IMR-90 (cell line): Measurements from ENCODE around the gene IFIT1. TPM values are rescaled to one million over a fixed set of nuclear protein-coding genes. Genes with fewer than 3 reads are reported as not detected.
A peak's percentile ranks its signal among the peaks of the same experiment; 100 is the strongest.

Source experiments
- ATAC-seq: fragments of 200-7000 bp; cut with Tn5 transposase; 2 replicates; pipeline ENCODE4 v1.9.1; 2020; ENCODE audit warnings: low read depth, mild to moderate bottlenecking, moderate library complexity
- BruUV-seq: library from RNA; stranded (reverse); fragments of 400-500 nt; replicated peaks from 2 replicates; lab custom pipeline; 2021; lab: Mats Ljungman, UMichigan
- CTCF ChIA-PET: fragments of 300-600 bp; formaldehyde crosslinking; extraction: SDS; loops from one replicate; lab custom pipeline; 2021; ENCODE audit warnings: antibody characterized with exemption; lab: Yijun Ruan, JAX
- POLR2A ChIA-PET: fragments of 300-600 bp; sonication (Branson Sonifier 250); formaldehyde crosslinking; loops from one replicate; lab custom pipeline; 2022; ENCODE audit warnings: antibody characterized with exemption; ENCODE audit not compliant: unreplicated experiment; lab: Charles Lee
- DNase-seq: peaks from one replicate; pipeline ENCODE4 v3.0.0; 2013
- H2AFZ ChIP-seq: replicated peaks from 2 replicates; pipeline ENCODE3; 2013; ENCODE audit warnings: low read length, mild to moderate bottlenecking; ENCODE audit not compliant: poor library complexity
- H2AK5ac ChIP-seq: 2 replicates; pipeline ENCODE4 v1.6.1; 2013; ENCODE audit warnings: low read depth, low read length, inconsistent platforms
- H2AK9ac ChIP-seq: replicated peaks from 2 replicates; pipeline ENCODE3; 2013; ENCODE audit warnings: mild to moderate bottlenecking, low read depth, low read length, moderate library complexity; ENCODE audit not compliant: poor library complexity
- H2BK120ac ChIP-seq: 2 replicates; pipeline ENCODE4 v1.6.1; 2013; ENCODE audit warnings: low read depth, low read length, inconsistent platforms
- H2BK15ac ChIP-seq: 3 replicates; pipeline ENCODE4 v1.6.1; 2013; ENCODE audit warnings: low read depth, low read length, inconsistent platforms
- H2BK20ac ChIP-seq: 2 replicates; pipeline ENCODE4 v1.6.1; 2013; ENCODE audit warnings: low read depth, mild to moderate bottlenecking, inconsistent platforms, low read length, moderate library complexity
- H2BK5ac ChIP-seq: 2 replicates; pipeline ENCODE4 v1.6.1; 2013; ENCODE audit warnings: mild to moderate bottlenecking, low read depth, low read length, inconsistent platforms; ENCODE audit not compliant: poor library complexity, severe bottlenecking
- H3K14ac ChIP-seq: replicated peaks from 2 replicates; pipeline ENCODE4 v1.6.1; 2013; ENCODE audit warnings: low read depth, low read length, inconsistent platforms
- H3K18ac ChIP-seq: 2 replicates; pipeline ENCODE4 v1.6.1; 2013; ENCODE audit warnings: low read depth, low read length, control low read depth
- H3K23ac ChIP-seq: 2 replicates; pipeline ENCODE4 v1.6.1; 2013; ENCODE audit warnings: low read depth, low read length, inconsistent platforms
- H3K27ac ChIP-seq: 2 replicates; pipeline ENCODE4 v1.5.1; 2013; ENCODE audit warnings: mild to moderate bottlenecking, control low read depth, low read length; ENCODE audit not compliant: insufficient read depth
- H3K27me3 ChIP-seq: 2 replicates; pipeline ENCODE4 v1.6.1; 2013; ENCODE audit warnings: low read length; ENCODE audit not compliant: control insufficient read depth, insufficient read depth
- H3K36me3 ChIP-seq: 2 replicates; pipeline ENCODE4 v1.6.1; 2013; ENCODE audit warnings: low read length, mixed read lengths; ENCODE audit not compliant: control insufficient read depth, insufficient read depth
- H3K4ac ChIP-seq: 2 replicates; pipeline ENCODE4 v1.6.1; 2013; ENCODE audit warnings: low read depth, low read length, inconsistent platforms
- H3K4me1 ChIP-seq: 2 replicates; pipeline ENCODE4 v1.6.1; 2013; ENCODE audit warnings: low read length, mixed read lengths; ENCODE audit not compliant: control insufficient read depth, insufficient read depth
- H3K4me2 ChIP-seq: 2 replicates; pipeline ENCODE4 v1.6.1; 2013; ENCODE audit warnings: low read depth, mild to moderate bottlenecking, control low read depth, low read length, moderate library complexity
- H3K4me3 ChIP-seq: 2 replicates; pipeline ENCODE4 v1.5.1; 2013; ENCODE audit warnings: low read depth, mild to moderate bottlenecking, control low read depth, low read length, moderate library complexity; ENCODE audit not compliant: insufficient read depth
- H3K56ac ChIP-seq: 2 replicates; pipeline ENCODE4 v1.6.1; 2013; ENCODE audit warnings: low read length, inconsistent platforms; ENCODE audit not compliant: insufficient read depth; ENCODE audit errors: extremely low read depth
- H3K79me1 ChIP-seq, 2 experiments: 2 replicates each; pipeline ENCODE4 v1.6.1; 2013; ENCODE audit warnings: low read length in 2 of 2, inconsistent platforms in 1 of 2, low read depth in 1 of 2
- H3K9ac ChIP-seq: 2 replicates; pipeline ENCODE4 v1.6.1; 2013; ENCODE audit warnings: low read depth, low read length, control low read depth
- H3K9me1 ChIP-seq: 2 replicates; pipeline ENCODE4 v1.6.1; 2013; ENCODE audit warnings: low read length, inconsistent platforms; ENCODE audit not compliant: insufficient read depth
- H3K9me3 ChIP-seq: 2 replicates; pipeline ENCODE4 v1.6.1; 2013; ENCODE audit warnings: low read length; ENCODE audit not compliant: control insufficient read depth, insufficient read depth
- H4K20me1 ChIP-seq: 2 replicates; pipeline ENCODE4 v1.6.1; 2013; ENCODE audit warnings: low read length, inconsistent platforms; ENCODE audit not compliant: insufficient read depth
- H4K5ac ChIP-seq: 2 replicates; pipeline ENCODE4 v1.6.1; 2013; ENCODE audit warnings: mild to moderate bottlenecking, low read depth, low read length, control low read depth
- H4K8ac ChIP-seq, 2 experiments: 2 replicates each; pipeline ENCODE4 v1.6.1; 2013; ENCODE audit warnings: low read depth in 2 of 2, low read length in 2 of 2, control low read depth in 1 of 2, inconsistent platforms in 1 of 2
- H4K91ac ChIP-seq: 2 replicates; pipeline ENCODE4 v1.6.1; 2013; ENCODE audit warnings: low read depth, low read length, inconsistent platforms; ENCODE audit not compliant: insufficient read depth
- BHLHE40 ChIP-seq: fragments of 150-350 bp; IDR thresholded peaks from 2 replicates; pipeline ENCODE4 v1.6.1; 2016; ENCODE audit warnings: mild to moderate bottlenecking, low read depth, low read length
- CEBPB ChIP-seq: IDR thresholded peaks from 2 replicates; pipeline ENCODE4 v1.6.1; 2012; ENCODE audit warnings: low read depth, low read length, improper control_type of control experiment
- CHD1 ChIP-seq: IDR thresholded peaks from 2 replicates; pipeline ENCODE4 v1.6.1; 2012; ENCODE audit warnings: low read depth, low read length, improper control_type of control experiment
- FOS ChIP-seq: fragments of 150-350 bp; IDR thresholded peaks from 2 replicates; pipeline ENCODE4 v1.6.1; 2016; ENCODE audit warnings: low read depth, low read length
- MAZ ChIP-seq: IDR thresholded peaks from 2 replicates; pipeline ENCODE4 v1.6.1; 2012; ENCODE audit warnings: low read depth, mild to moderate bottlenecking, low read length, improper control_type of control experiment, moderate library complexity, borderline replicate concordance
- POLR2A ChIP-seq: IDR thresholded peaks from 2 replicates; pipeline ENCODE4 v1.6.1; 2012; ENCODE audit warnings: mild to moderate bottlenecking, low read depth, low read length
- RFX5 ChIP-seq: IDR thresholded peaks from 2 replicates; pipeline ENCODE4 v1.8.0; 2012; ENCODE audit warnings: low read depth, mild to moderate bottlenecking, low read length, moderate library complexity
- USF2 ChIP-seq: fragments of 150-350 bp; IDR thresholded peaks from 2 replicates; pipeline ENCODE4 v1.6.1; 2017; ENCODE audit warnings: mild to moderate bottlenecking, antibody characterized with exemption, low read length, low read depth
- WGBS, 2 experiments: methylation state at CpG; one replicate each; pipeline versions ENCODE4 v1.1.5 to v1.1.7; 2013; ENCODE audit warnings: missing lambda C conversion rate in 2 of 2; ENCODE audit not compliant: insufficient read length in 1 of 2; ENCODE audit errors: extremely low coverage in 2 of 2; 5-methylcytosine and 5-hydroxymethylcytosine counted together
- dilution Hi-C: fragments of 300-500 bp; cut with HindIII; formaldehyde crosslinking; loops from one replicate; pipeline ENCODE4 v1.14.3; 2018; ENCODE audit warnings: low sequenced_read_pairs; ENCODE audit not compliant: unreplicated experiment
- in situ Hi-C: fragments of 300-500 bp; cut with MboI; formaldehyde crosslinking; loops from 3 replicates; pipeline ENCODE4 v1.14.3; 2019; ENCODE audit warnings: low sequenced_read_pairs, inconsistent platforms, mixed read lengths
- intact Hi-C: fragments of 100-400 bp; cut with micrococcal nuclease; formaldehyde crosslinking; loops from 2 replicates; pipeline ENCODE4 v1.10.0; 2022
- polyA plus RNA-seq, 3 experiments: library from polyadenylated mRNA; depleted of rRNA; stranded (reverse); fragments of >200 nt; gene quantifications; 2 replicates each; pipeline ENCODE4 v1.2.3, GENCODE V29; 2012; ENCODE audit warnings: low replicate concordance in 1 of 3
- total RNA-seq: library from RNA; depleted of rRNA; stranded (reverse); fragments of >200 nt; gene quantifications from 2 replicates; pipeline ENCODE4 v1.2.3, GENCODE V29; 2012

The IFIT1 gene
- total and polyA plus RNA-seq, 2 of the 4 experiments (the other 2 are of a cell fraction) = 6.1 to 6.8 TPM

DNA sequence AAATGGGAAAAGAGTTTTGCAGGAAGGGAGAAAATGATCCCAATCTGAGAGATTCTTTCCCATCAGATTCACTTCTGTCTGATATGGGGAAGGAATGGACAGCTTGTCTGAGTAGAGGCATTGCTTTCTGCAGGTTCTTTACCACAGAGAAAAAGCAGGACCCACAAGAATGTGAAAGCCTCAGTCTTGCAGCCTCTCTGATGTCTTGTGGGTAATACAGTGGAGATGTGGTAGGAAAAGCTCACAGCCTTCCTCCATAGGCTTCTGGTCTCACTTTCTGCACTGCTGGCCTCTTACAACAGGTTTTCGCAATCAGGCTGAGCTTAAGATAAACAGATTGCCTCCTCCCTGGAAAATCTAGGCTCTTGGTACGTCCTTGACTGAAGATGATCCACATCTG lies 551 bp downstream of the IFIT1 start:
- no TSS peak for BruUV-seq
- no peaks in the 10 kb centered on the region for H3K9me1 ChIP-seq
- intact Hi-C loops (no loop called here), in situ Hi-C loops (no loop called here), dilution Hi-C loops (no loop called here)
- peak overlapping the region; percentile 6; the same call in 1 of the 2 replicates for H3K56ac ChIP-seq
- peak overlapping the region; percentile 68 for H3K4me3 ChIP-seq
- POLR2A ChIA-PET = interaction anchor here (0.6 to 1.0 kb wide), 5 partner anchors 20 to 1609 kb away, joined by 3 to 19 read pairs (median 7); partner anchors contain the start of gene IFIT3
- H2AK9ac ChIP-seq = no peak overlapping the region
- H3K4me1 ChIP-seq = no peaks in the 10 kb centered on the region; the same call in 1 of the 2 replicates
- H4K91ac ChIP-seq = no peak overlapping the region
- no peaks in the 10 kb centered on the region for H3K27me3 ChIP-seq
- peak overlapping the region; percentile 61 for H2BK5ac ChIP-seq
- peak overlapping the region; percentile 21; the same call in 1 of the 2 replicates for H3K23ac ChIP-seq
- H2BK120ac ChIP-seq = peak overlapping the region; percentile 55
- no peak for TF ChIP-seq CHD1
- no peak for TF ChIP-seq FOS
- TF ChIP-seq CEBPB = peak; percentile 94
- TF ChIP-seq USF2 = no peak
- no peak for TF ChIP-seq BHLHE40
- TF ChIP-seq POLR2A = no peak
- no peak for TF ChIP-seq RFX5
- peak; percentile 8; the same call in 1 of the 2 replicates for TF ChIP-seq MAZ
- H4K8ac ChIP-seq = peak overlapping the region in 1 of 2 experiments; percentile 33; a peak in 3 of 4 replicates
- peak overlapping the region; percentile 89 for H3K4me2 ChIP-seq
- no peaks in the 10 kb centered on the region for H3K9me3 ChIP-seq
- H3K4ac ChIP-seq = peak overlapping the region; percentile 3; the same call in 1 of the 2 replicates
- H3K79me1 ChIP-seq = peaks cover 0 to 3% of the 10 kb centered on the region in 2 experiments; a peak in 1 of 4 replicates
- no peak overlapping the region for H2BK15ac ChIP-seq
- CTCF ChIA-PET = interaction anchor here (0.6 to 1.3 kb wide), 4 partner anchors 14 to 73 kb away, joined by 3 to 6 read pairs (median 4); no protein-coding TSS in a partner anchor
- H2AK5ac ChIP-seq = no peak overlapping the region
- peaks cover 3% of the 10 kb centered on the region; the same call in 1 of the 2 replicates for H4K20me1 ChIP-seq
- ATAC-seq = peak; percentile 77
- H3K18ac ChIP-seq = peak overlapping the region; percentile 5; the same call in 1 of the 2 replicates
- peak overlapping the region; percentile 38; the same call in 1 of the 2 replicates for H2BK20ac ChIP-seq
- peak overlapping the region; percentile 86; the same call in 1 of the 2 replicates for H3K27ac ChIP-seq
- H3K9ac ChIP-seq = peak overlapping the region; percentile 65
- no CpG with 5 or more reads among the region's 2 CpGs for WGBS, 2 experiments
- H3K36me3 ChIP-seq = no peaks in the 10 kb centered on the region
- peak overlapping the region; percentile 83 for H2AFZ ChIP-seq
- peak; percentile 92 for DNase-seq
- H3K14ac ChIP-seq = peak overlapping the region; percentile 72; the same call in 1 of the 2 replicates
- H4K5ac ChIP-seq = no peak overlapping the region
